A673 (cell line): ENCODE results near the gene SPAG16. TPM values are rescaled to one million over a fixed set of nuclear protein-coding genes. Genes with fewer than 3 reads are reported as not detected.
"Not testable (repeated sequence)": the region's sequence is repeated elsewhere in the genome, so short reads cannot be mapped to it uniquely, and the experiment has no call there.

ENCODE experiments used
- BruUV-seq: library from RNA; stranded (reverse); fragments of 400-500 nt; replicated peaks from 2 replicates; lab custom pipeline; 2021; lab: Mats Ljungman, UMichigan
- CTCF ChIA-PET: fragments of 300-600 bp; sonication (Branson Sonifier 250); formaldehyde crosslinking; loops from one replicate; lab custom pipeline; 2022; ENCODE audit warnings: antibody characterized with exemption; lab: Charles Lee
- POLR2A ChIA-PET: fragments of 300-600 bp; sonication (Branson Sonifier 250); formaldehyde crosslinking; loops from one replicate; lab custom pipeline; 2022; ENCODE audit warnings: antibody characterized with exemption; ENCODE audit not compliant: low non-redundant PET; lab: Charles Lee
- DNase-seq: peaks from one replicate; pipeline ENCODE4 v3.0.0-alpha.2; 2015; ENCODE audit warnings: low spot score
- H3K27ac ChIP-seq: fragments of 200-600 bp; sonication (generic); 2 replicates; pipeline ENCODE4 v1.5.1; 2016; ENCODE audit warnings: mixed run types, low read depth, mild to moderate bottlenecking, mixed read lengths, antibody characterized with exemption, low read length; ENCODE audit not compliant: poor library complexity, severe bottlenecking
- H3K27me3 ChIP-seq: fragments of 200-600 bp; sonication (generic); replicated peaks from 2 replicates; pipeline ENCODE4 v1.6.1; 2017; ENCODE audit warnings: mixed run types, low read depth, mild to moderate bottlenecking, mixed read lengths, antibody characterized with exemption, low read length; ENCODE audit not compliant: insufficient read depth, poor library complexity
- H3K36me3 ChIP-seq: fragments of 200-600 bp; sonication (generic); 2 replicates; pipeline ENCODE4 v1.6.1; 2016; ENCODE audit warnings: mixed run types, mild to moderate bottlenecking, mixed read lengths, antibody characterized with exemption, low read length; ENCODE audit not compliant: insufficient read depth, poor library complexity, severe bottlenecking
- H3K4me1 ChIP-seq: fragments of 200-600 bp; sonication (generic); 2 replicates; pipeline ENCODE4 v1.6.1; 2017; ENCODE audit warnings: mixed run types, mild to moderate bottlenecking, mixed read lengths, antibody characterized with exemption, low read length; ENCODE audit not compliant: insufficient read depth, poor library complexity, severe bottlenecking
- H3K4me3 ChIP-seq: fragments of 200-600 bp; sonication (generic); 2 replicates; pipeline ENCODE4 v1.5.1; 2016; ENCODE audit warnings: low read depth, mixed run types, mild to moderate bottlenecking, mixed read lengths, low read length; ENCODE audit not compliant: poor library complexity, severe bottlenecking
- H3K9me3 ChIP-seq: fragments of 200-600 bp; sonication (generic); 2 replicates; pipeline ENCODE4 v1.6.1; 2016; ENCODE audit warnings: mixed run types, low read depth, mild to moderate bottlenecking, mixed read lengths, antibody characterized with exemption, low read length; ENCODE audit not compliant: poor library complexity, severe bottlenecking
- EZH2 ChIP-seq: fragments of 200-600 bp; sonication (generic); IDR thresholded peaks from 2 replicates; pipeline ENCODE4 v1.6.1; 2017; ENCODE audit warnings: borderline replicate concordance, low read depth, mild to moderate bottlenecking, mixed read lengths, antibody characterized with exemption, low read length; ENCODE audit not compliant: poor library complexity, severe bottlenecking
- intact Hi-C: fragments of 100-400 bp; cut with micrococcal nuclease; formaldehyde crosslinking; loops from one replicate; pipeline ENCODE4 v1.10.0; 2022; ENCODE audit not compliant: unreplicated experiment
- total RNA-seq: library from RNA; stranded (reverse); gene quantifications from 2 replicates; pipeline ENCODE4 v1.2.3, GENCODE V29; 2021
- TF ChIP-seq, protein P1 (sequence below): fragments of 300-800, 200-600 bp; sonication (generic); conservative IDR thresholded peaks from 2 replicates; pipeline ENCODE4 v1.5.1; 2017; ENCODE audit warnings: low read depth, mild to moderate bottlenecking, antibody characterized with exemption, low read length, moderate library complexity, mixed read lengths

SPAG16 gene
- total RNA-seq, 1 experiment from 2014 or later: 13.1 TPM

DNA sequence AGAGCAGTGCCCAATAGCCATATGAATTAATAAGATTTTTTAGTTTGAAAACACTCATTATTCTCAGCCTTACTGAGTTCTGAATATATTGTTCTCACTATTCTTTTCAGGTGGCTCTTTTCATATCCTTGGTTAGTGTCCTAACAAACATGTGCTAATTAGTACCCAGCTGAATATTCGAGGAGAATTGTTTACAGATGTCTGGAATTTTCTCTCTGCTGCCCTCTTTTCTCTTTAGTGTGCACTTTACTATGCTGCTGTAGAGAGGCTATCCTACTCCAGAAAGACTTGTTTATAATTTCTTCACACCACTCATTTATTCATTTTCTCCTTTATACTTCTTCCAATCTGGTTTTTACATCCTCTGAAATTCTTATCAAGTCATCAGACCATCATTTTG lies 405.3 kb downstream of the SPAG16 start:
- Histone ChIP-seq H3K36me3 (no peaks in the 10 kb centered on the region), H3K9me3 (no peaks in the 10 kb centered on the region), H3K4me3 (no peak overlapping the region), H3K27ac (no peak overlapping the region), H3K27me3 (no peaks in the 10 kb centered on the region), H3K4me1 (no peaks in the 10 kb centered on the region)
- CTCF ChIA-PET: no interaction called here
- no peak for DNase-seq
- POLR2A ChIA-PET: no interaction called here
- intact Hi-C loops: no loop called here
- BruUV-seq: no TSS peak
- no peak for TF ChIP-seq EZH2
- TF ChIP-seq, protein P1, sequence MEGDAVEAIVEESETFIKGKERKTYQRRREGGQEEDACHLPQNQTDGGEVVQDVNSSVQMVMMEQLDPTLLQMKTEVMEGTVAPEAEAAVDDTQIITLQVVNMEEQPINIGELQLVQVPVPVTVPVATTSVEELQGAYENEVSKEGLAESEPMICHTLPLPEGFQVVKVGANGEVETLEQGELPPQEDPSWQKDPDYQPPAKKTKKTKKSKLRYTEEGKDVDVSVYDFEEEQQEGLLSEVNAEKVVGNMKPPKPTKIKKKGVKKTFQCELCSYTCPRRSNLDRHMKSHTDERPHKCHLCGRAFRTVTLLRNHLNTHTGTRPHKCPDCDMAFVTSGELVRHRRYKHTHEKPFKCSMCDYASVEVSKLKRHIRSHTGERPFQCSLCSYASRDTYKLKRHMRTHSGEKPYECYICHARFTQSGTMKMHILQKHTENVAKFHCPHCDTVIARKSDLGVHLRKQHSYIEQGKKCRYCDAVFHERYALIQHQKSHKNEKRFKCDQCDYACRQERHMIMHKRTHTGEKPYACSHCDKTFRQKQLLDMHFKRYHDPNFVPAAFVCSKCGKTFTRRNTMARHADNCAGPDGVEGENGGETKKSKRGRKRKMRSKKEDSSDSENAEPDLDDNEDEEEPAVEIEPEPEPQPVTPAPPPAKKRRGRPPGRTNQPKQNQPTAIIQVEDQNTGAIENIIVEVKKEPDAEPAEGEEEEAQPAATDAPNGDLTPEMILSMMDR: no peak

DNA sequence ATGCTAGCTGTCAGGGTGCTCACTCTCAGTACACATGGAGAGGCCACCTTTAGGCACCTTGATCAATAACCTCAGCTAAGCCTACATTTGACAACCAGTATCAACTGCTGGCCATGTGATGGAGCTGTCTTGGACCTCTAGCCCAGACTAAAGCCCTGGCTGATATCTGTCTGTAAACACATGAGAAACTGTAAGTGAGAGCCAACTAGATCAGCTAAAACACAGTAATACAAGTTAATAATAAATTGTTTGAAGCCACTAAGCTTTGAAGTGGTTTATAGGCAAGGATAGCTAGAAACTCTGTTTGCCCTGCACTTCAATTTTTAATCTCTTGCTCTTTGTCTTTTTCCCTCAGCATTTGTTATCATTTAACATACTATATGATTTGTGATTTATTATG lies 407.1 kb downstream of the SPAG16 start:
- no peaks in the 10 kb centered on the region for H3K27me3 ChIP-seq
- BruUV-seq: no TSS peak
- H3K36me3 ChIP-seq: no peaks in the 10 kb centered on the region
- H3K4me1 ChIP-seq: no peaks in the 10 kb centered on the region
- CTCF ChIA-PET: no interaction called here
- intact Hi-C loops: no loop called here
- H3K9me3 ChIP-seq: no peaks in the 10 kb centered on the region
- H3K4me3 ChIP-seq: no peak overlapping the region
- TF ChIP-seq, protein P1: no peak
- no peak for TF ChIP-seq EZH2
- DNase-seq: no peak
- POLR2A ChIA-PET: no interaction called here
- H3K27ac ChIP-seq: no peak overlapping the region

DNA sequence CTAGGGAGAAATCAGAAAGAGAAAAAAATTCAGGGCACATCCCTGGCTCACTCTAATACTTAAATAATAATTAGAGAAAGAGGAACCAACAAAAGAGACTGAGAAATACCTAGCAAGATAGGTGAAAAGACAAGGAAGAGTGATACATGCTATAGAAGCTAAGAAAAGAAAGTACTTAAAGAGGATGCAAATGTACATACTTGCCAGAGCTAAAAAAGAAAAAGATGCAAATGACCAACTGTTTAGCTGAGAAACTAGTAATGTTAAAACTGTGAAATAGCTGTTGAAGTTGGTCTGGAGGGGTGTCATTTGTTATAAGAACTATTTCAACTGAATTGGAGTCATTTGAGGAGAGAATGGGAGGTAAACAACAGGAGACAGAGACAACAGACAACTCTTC lies 412.2 kb downstream of the SPAG16 start:
- no TSS peak for BruUV-seq
- Histone ChIP-seq H3K4me3 (no peak overlapping the region), H3K27me3 (no peaks in the 10 kb centered on the region), H3K27ac (no peak overlapping the region), H3K36me3 (no peaks in the 10 kb centered on the region), H3K4me1 (no peaks in the 10 kb centered on the region), H3K9me3 (no peaks in the 10 kb centered on the region)
- POLR2A ChIA-PET: no interaction called here
- intact Hi-C loops: no loop called here
- no peak for DNase-seq
- TF ChIP-seq, protein P1: no peak
- no peak for TF ChIP-seq EZH2
- CTCF ChIA-PET: interaction anchor here (0.6 kb wide), 1 partner anchor 1406 kb away, joined by 3 read pairs; no protein-coding TSS in a partner anchor

DNA sequence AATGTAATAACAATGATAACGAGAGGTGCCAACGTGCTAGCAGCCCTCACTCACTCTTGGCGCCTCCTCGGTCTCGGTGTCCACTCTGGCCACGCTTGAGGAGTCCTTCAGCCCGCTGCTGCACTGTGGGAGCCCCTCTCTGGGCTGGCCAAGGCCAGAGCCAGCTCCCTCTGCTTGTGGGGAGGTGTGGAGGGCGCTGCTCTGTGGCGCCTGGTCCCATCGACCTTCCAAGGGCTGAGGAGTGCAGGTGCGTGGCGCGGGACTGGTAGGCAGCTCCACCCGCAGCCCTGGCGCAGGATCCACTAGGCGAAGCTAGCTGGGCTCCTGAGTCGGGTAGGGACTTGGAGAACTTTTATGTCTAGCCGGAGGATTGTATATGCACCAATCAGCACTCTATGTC lies 417.1 kb downstream of the SPAG16 start:
- DNase-seq, H3K36me3 ChIP-seq, POLR2A ChIA-PET, H3K4me1 ChIP-seq, H3K9me3 ChIP-seq, BruUV-seq, intact Hi-C loops, H3K27me3 ChIP-seq, CTCF ChIA-PET, H3K4me3 ChIP-seq, H3K27ac ChIP-seq: not testable (repeated sequence)
